ENCODE measurements around the gene GANC.

- no peak for TF ChIP-seq CTCF (conservative IDR thresholded peaks at IDR 0.05 in 1 of 2, IDR thresholded peaks at IDR 0.05 in 1 of 2; ENCODE audit: low read depth in 1 of 2, low read length in 2 of 2)
- TF ChIP-seq EZH2 (IDR thresholded peaks at IDR 0.05; ENCODE audit: low read length, missing control alignments) = no peak
These were observed 40.5 kb downstream of the GANC start for GRCh38 chr15:42313463-42313862.
